ENCODE measurements around the gene CHMP6.
A peak's percentile ranks its signal among the peaks of the same experiment; 100 is the strongest.

The CHMP6 gene

GRCh38 chr17:81032641-81033480, 41.2 kb downstream of the CHMP6 start:
- no peak for DNase-seq

- DNase-seq = no peak
Observed at GRCh38 chr17:81033535-81034167, 42.0 kb downstream of the CHMP6 start.

- no peak for DNase-seq
Observed at GRCh38 chr17:81034168-81034777, 42.6 kb downstream of the CHMP6 start.

GRCh38 chr17:81034779-81035520, 43.3 kb downstream of the CHMP6 start, which contains the start of gene BAIAP2:
TSS of gene BAIAP2 (plus strand) at chr17:81035151. CDS start at chr17:81035255, 104 bp downstream.
- peak; percentile 88 for DNase-seq

- no peak for DNase-seq
Observed at GRCh38 chr17:81035521-81036196, 44.0 kb downstream of the CHMP6 start.

- no peak for DNase-seq
Observed at GRCh38 chr17:81036197-81036941, 44.7 kb downstream of the CHMP6 start.

- no peak for DNase-seq
Observed at GRCh38 chr17:81037026-81037797, 45.6 kb downstream of the CHMP6 start.

- no peak for DNase-seq
Observed at GRCh38 chr17:81037798-81038733, 46.4 kb downstream of the CHMP6 start.

GRCh38 chr17:81039096-81039495, 47.5 kb downstream of the CHMP6 start:
- no peak for DNase-seq

- no peak for DNase-seq
Observed at GRCh38 chr17:81039854-81040758, 48.5 kb downstream of the CHMP6 start.

- DNase-seq = no peak
Observed at GRCh38 chr17:81040791-81041337, 49.2 kb downstream of the CHMP6 start.

- DNase-seq = no peak
Observed at GRCh38 chr17:81042606-81043005, 51.0 kb downstream of the CHMP6 start.

GRCh38 chr17:81043319-81043724, 51.7 kb downstream of the CHMP6 start:
- no peak for DNase-seq

- no peak for DNase-seq
Observed at GRCh38 chr17:81043725-81044427, 52.2 kb downstream of the CHMP6 start.

GRCh38 chr17:81044428-81044763, 52.8 kb downstream of the CHMP6 start:
- no peak for DNase-seq

GRCh38 chr17:81044764-81045589, 53.3 kb downstream of the CHMP6 start:
- peak; percentile 57 for DNase-seq

- DNase-seq = no peak
Observed at GRCh38 chr17:81045590-81046095, 54.0 kb downstream of the CHMP6 start.

Measured in NCI-H1105 (cell line).